Type B pancreatic cell (in vitro differentiated cells): ENCODE data around the gene OPRL1. TPM values are rescaled to one million over a fixed set of nuclear protein-coding genes. Genes with fewer than 3 reads are reported as not detected.
A peak's percentile ranks its signal among the peaks of the same experiment; 100 is the strongest.
"Not testable (repeated sequence)": the region's sequence is repeated elsewhere in the genome, so short reads cannot be mapped to it uniquely, and the experiment has no call there.

Experiments used
- DNase-seq: peaks from one replicate; pipeline ENCODE4 v3.0.0; 2021; ENCODE audit warnings: mixed read lengths; ENCODE audit not compliant: unreplicated experiment; ENCODE audit errors: extremely low spot score
- H3K27ac Mint-ChIP-seq: 2 replicates; pipeline ENCODE4 v1.8.0; 2021; ENCODE audit warnings: mild to moderate bottlenecking, mixed read lengths
- H3K27me3 Mint-ChIP-seq: 2 replicates; pipeline ENCODE4 v1.8.0; 2021; ENCODE audit warnings: mixed read lengths
- H3K36me3 Mint-ChIP-seq: 2 replicates; pipeline ENCODE4 v1.8.0; 2021; ENCODE audit warnings: mixed read lengths
- H3K4me1 Mint-ChIP-seq: one replicate; pipeline ENCODE4 v1.8.0; 2021; ENCODE audit warnings: mixed read lengths; ENCODE audit not compliant: unreplicated experiment
- H3K4me3 Mint-ChIP-seq: 2 replicates; pipeline ENCODE4 v1.8.0; 2021; ENCODE audit warnings: mild to moderate bottlenecking, mixed read lengths
- H3K9me3 Mint-ChIP-seq: 2 replicates; pipeline ENCODE4 v1.8.0; 2021; ENCODE audit warnings: mixed read lengths
- total RNA-seq: library from RNA; stranded (reverse); gene quantifications from 2 replicates; pipeline ENCODE4 v1.2.1, GENCODE V29; 2021; ENCODE audit warnings: low replicate concordance
- TF ChIP-seq, protein P1 (sequence below): fragments of 200-600 bp; sonication (generic); conservative IDR thresholded peaks from 2 replicates; pipeline ENCODE4 v1.5.0; 2021; ENCODE audit warnings: antibody characterized with exemption, mild to moderate bottlenecking

The OPRL1 gene
- total RNA-seq, 1 donor from 2014 or later = 1.9 TPM

DNA sequence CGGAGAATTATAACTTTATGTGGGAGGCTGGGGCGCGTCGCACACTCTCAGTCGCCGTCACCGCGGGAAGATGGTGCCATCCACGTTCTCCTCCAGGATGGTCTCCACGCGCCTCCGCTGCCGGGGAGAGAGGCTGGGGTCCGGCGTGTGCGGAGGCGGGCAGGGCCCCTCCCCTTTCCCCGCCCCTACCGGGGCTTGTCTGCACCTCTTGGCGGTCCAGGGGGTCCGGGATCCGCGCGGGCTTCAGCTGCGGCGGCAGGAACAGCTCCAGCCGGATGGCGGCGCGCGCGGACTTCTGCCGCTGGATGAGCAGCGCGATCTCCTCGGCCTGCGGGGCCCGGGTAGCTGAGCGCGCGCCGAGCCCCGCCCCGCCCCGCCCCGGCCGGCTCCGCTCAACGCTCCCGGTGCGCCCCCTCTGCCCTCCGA, 3.5 kb downstream of the OPRL1 start:
- Mint-ChIP-seq H3K4me1 (peaks cover 22% of the 10 kb centered on the region), H3K27ac (no peak overlapping the region), H3K27me3 (peaks cover 57% of the 10 kb centered on the region), H3K4me3 (peak overlapping the region; percentile 76), H3K9me3 (no peaks in the 10 kb centered on the region), H3K36me3 (no peaks in the 10 kb centered on the region)
- DNase-seq = no peak
- TF ChIP-seq, protein P1, sequence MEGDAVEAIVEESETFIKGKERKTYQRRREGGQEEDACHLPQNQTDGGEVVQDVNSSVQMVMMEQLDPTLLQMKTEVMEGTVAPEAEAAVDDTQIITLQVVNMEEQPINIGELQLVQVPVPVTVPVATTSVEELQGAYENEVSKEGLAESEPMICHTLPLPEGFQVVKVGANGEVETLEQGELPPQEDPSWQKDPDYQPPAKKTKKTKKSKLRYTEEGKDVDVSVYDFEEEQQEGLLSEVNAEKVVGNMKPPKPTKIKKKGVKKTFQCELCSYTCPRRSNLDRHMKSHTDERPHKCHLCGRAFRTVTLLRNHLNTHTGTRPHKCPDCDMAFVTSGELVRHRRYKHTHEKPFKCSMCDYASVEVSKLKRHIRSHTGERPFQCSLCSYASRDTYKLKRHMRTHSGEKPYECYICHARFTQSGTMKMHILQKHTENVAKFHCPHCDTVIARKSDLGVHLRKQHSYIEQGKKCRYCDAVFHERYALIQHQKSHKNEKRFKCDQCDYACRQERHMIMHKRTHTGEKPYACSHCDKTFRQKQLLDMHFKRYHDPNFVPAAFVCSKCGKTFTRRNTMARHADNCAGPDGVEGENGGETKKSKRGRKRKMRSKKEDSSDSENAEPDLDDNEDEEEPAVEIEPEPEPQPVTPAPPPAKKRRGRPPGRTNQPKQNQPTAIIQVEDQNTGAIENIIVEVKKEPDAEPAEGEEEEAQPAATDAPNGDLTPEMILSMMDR = peak; percentile 75

DNA sequence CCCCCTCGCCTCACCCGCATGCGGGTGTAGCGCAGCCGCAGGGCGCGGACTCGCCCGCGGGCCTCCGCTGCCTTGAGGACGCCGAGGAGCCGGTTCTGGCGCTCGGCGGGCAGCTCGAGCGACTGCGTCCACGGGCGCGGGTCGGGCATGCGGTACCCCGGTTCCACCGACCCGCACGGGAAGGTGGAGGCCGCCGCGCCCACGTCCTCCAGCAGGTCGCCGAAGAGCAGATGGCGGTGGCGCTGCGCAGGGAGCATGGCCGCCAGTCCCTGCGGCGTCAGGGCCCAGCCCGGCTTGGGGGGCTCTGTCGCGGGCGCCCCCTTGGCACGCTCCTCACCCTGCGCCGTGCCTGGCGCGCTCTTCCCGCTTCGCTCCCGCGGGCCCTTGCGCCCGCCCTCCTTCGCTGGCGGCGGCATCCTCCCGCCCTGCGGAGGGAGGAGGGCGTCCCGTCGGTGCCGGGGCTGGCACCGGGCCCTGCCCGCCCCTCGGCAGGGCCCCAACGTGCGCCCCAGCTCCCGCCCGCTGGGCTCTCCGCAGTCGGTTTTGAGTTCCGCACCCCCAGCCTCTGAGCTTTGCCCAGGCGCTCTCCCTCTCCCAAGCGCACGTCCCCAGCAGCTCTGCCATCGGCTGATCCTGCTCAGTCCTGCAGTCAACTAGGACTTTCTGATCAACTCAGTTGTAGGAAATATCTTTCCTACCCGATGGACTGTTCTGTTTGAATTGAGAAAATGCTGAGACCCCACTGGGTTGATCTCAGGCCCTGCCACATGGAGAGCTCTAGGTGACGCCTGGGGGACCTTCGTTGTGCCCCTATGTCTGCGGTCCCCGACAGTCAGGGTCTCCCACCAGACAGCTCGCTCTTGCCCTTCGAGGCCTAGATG, 4.2 kb downstream of the OPRL1 start, which contains the start of gene LKAAEAR1:
LKAAEAR1 (minus strand) TSS at position 595 of the 881 bp plus-strand sequence; CDS start at position 416, 179 bp downstream.
- Mint-ChIP-seq H3K9me3 (no peaks in the 10 kb centered on the region), H3K4me3 (peak within 1 kb of the TSS; percentile 92), H3K4me1 (peaks cover 19% of the 10 kb centered on the region), H3K36me3 (no peaks in the 10 kb centered on the region), H3K27me3 (peaks cover 63% of the 10 kb centered on the region), H3K27ac (no peak within 1 kb of the TSS)
- TF ChIP-seq, protein P1 = peak; percentile 3
- DNase-seq = no peak

DNA sequence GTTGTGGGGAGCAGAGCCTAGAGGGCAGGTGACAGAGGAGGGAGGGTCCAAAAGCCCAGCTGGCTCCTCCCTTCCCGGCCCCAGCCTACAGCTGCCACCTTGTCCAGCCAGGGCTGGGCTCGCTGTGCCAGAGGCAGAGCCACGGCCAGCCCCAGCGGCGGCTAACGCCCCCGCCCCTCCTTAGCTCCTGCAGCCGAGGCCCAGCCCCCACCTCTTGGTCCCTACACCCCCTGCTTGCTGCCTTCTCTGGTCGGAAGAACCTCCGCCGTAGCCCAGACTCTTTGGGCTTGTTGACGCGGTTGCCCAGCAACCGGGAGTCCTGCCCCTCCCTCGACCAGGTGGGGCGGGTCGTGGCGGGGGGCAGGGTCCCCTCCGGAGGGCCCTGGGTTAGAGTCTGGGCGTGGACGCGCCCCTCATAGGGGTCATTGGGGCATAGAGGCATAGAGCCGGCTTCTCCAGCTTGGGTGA, 4.8 kb downstream of the OPRL1 start:
- TF ChIP-seq, protein P1 = no peak
- H3K4me3 Mint-ChIP-seq = peak overlapping the region; percentile 92
- H3K27me3 Mint-ChIP-seq = peaks cover 70% of the 10 kb centered on the region
- no peaks in the 10 kb centered on the region for H3K9me3 Mint-ChIP-seq
- DNase-seq = no peak
- no peaks in the 10 kb centered on the region for H3K36me3 Mint-ChIP-seq
- H3K27ac Mint-ChIP-seq = no peak overlapping the region
- peaks cover 18% of the 10 kb centered on the region for H3K4me1 Mint-ChIP-seq

DNA sequence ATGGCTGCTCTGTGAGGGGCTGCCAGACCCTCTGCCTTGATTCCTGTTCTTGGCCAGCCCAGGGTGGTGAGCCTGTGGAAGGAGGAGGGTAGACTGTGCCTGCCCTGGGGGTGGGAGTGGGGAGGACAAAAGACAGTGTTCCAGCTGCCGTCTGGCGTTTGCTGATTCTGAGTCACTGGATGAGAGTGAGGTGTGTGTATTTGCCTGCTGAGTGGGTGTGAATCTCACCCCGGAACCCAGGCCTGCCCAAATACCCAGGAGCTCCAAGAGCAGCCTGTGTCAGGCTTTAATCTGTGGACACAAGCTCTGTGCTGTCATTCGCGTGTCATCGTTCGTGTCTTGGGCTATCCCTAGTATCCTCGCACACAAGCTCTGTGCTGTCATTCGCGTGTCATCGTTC, 6.9 kb downstream of the OPRL1 start:
- no peak for DNase-seq
- Mint-ChIP-seq H3K4me3 (no peak overlapping the region), H3K9me3 (no peaks in the 10 kb centered on the region), H3K36me3 (no peaks in the 10 kb centered on the region), H3K4me1 (peaks cover 8% of the 10 kb centered on the region), H3K27ac (no peak overlapping the region), H3K27me3 (peaks cover 74% of the 10 kb centered on the region)
- TF ChIP-seq, protein P1 = no peak

DNA sequence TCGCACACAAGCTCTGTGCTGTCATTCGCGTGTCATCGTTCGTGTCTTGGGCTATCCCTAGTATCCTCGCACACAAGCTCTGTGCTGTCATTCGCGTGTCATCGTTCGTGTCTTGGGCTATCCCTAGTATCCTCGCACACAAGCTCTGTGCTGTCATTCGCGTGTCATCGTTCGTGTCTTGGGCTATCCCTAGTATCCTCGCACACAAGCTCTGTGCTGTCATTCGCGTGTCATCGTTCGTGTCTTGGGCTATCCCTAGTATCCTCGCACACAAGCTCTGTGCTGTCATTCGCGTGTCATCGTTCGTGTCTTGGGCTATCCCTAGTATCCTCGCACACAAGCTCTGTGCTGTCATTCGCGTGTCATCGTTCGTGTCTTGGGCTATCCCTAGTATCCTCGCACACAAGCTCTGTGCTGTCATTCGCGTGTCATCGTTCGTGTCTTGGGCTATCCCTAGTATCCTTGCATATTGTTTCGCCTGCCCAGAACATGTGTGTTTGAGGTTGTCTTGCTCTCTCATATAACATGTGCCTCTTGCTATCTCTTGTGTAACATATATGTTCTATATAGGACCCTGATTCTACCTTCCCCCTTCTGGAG, 7.4 kb downstream of the OPRL1 start:
- H3K9me3 Mint-ChIP-seq, H3K27ac Mint-ChIP-seq, DNase-seq, H3K36me3 Mint-ChIP-seq, H3K4me3 Mint-ChIP-seq, H3K4me1 Mint-ChIP-seq: not testable (repeated sequence)
- peaks cover 72% of the 10 kb centered on the region for H3K27me3 Mint-ChIP-seq

DNA sequence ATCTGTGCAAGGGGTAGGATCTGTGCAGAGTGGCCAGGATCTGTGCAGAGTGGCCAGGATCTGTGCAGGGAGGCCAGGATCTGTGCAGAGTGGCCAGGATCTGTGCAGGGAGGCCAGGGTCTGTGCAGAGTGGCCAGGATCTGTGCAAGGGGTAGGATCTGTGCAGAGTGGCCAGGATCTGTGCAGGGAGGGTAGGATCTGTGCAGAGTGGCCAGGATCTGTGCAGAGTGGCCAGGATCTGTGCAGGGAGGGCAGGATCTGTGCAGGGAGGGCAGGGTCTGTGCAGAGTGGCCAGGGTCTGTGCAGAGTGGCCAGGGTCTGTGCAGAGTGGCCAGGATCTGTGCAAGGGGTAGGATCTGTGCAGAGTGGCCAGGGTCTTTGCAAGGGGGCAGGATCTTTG, 8.7 kb downstream of the OPRL1 start:
- not testable (repeated sequence) for H3K9me3 Mint-ChIP-seq, H3K27ac Mint-ChIP-seq, DNase-seq, H3K36me3 Mint-ChIP-seq, H3K4me1 Mint-ChIP-seq, H3K4me3 Mint-ChIP-seq
- H3K27me3 Mint-ChIP-seq = peaks cover 66% of the 10 kb centered on the region
